Stimulated activated CD4-positive, alpha-beta T cell treated with anti-CD3 and anti-CD28 coated beads, Interleukin-15, amount 100 ng/mL, for 24 hours (primary cell): ENCODE measurements around the gene MFSD12.

ENCODE experiments used
- DNase-seq: peaks from one replicate; pipeline ENCODE4 v3.0.0-alpha.2; 2020

MFSD12 gene

GRCh38 chr19:3555653-3556422, 1.5 kb downstream of the MFSD12 start:
- no peak for DNase-seq

- no peak for DNase-seq
Measured at GRCh38 chr19:3554254-3555083, 2.9 kb downstream of the MFSD12 start.

- no peak for DNase-seq
Measured at GRCh38 chr19:3551792-3552095, 5.6 kb downstream of the MFSD12 start.

- no peak for DNase-seq
Measured at GRCh38 chr19:3550947-3551791, 6.2 kb downstream of the MFSD12 start.

- DNase-seq, result no peak
Measured at GRCh38 chr19:3549816-3550215, 7.6 kb downstream of the MFSD12 start.

- no peak for DNase-seq
Measured at GRCh38 chr19:3548606-3549005, 8.8 kb downstream of the MFSD12 start.

- no peak for DNase-seq
Measured at GRCh38 chr19:3547767-3548282, 9.6 kb downstream of the MFSD12 start.

GRCh38 chr19:3547301-3547731, 10.1 kb downstream of the MFSD12 start:
- peak; percentile 53 for DNase-seq

- no peak for DNase-seq
Measured at GRCh38 chr19:3546119-3546518, 11.3 kb downstream of the MFSD12 start.

- no peak for DNase-seq
Measured at GRCh38 chr19:3545669-3546034, 11.7 kb downstream of the MFSD12 start.

GRCh38 chr19:3544742-3545668, 12.4 kb downstream of the MFSD12 start:
- DNase-seq, result peak; percentile 84

GRCh38 chr19:3544058-3544376, 13.4 kb downstream of the MFSD12 start:
- no peak for DNase-seq

- DNase-seq, result no peak
Measured at GRCh38 chr19:3543150-3544057, 14.0 kb downstream of the MFSD12 start.

- no peak for DNase-seq
Measured at GRCh38 chr19:3539756-3540118, 17.6 kb downstream of the MFSD12 start.

GRCh38 chr19:3538965-3539755, 18.2 kb downstream of the MFSD12 start, which contains the start of gene TEKTIP1:
TSS of gene TEKTIP1 (plus strand) at chr19:3539174. CDS start at chr19:3539178, 4 bp downstream.
- DNase-seq, result no peak

- DNase-seq, result no peak
Measured at GRCh38 chr19:3538258-3538929, 19.0 kb downstream of the MFSD12 start.

- DNase-seq, result no peak
Measured at GRCh38 chr19:3537438-3538240, 19.7 kb downstream of the MFSD12 start.

GRCh38 chr19:3537101-3537437, 20.3 kb downstream of the MFSD12 start:
- DNase-seq, result no peak
